AG04450 (cell line): ENCODE data around the gene PLCG2. TPM values are rescaled to one million over a fixed set of nuclear protein-coding genes. Genes with fewer than 3 reads are reported as not detected.

Experiments
- CTCF ChIA-PET: fragments of 300-600, 350-600 bp; formaldehyde crosslinking; extraction: SDS; loops from one replicate; lab custom pipeline; 2022; ENCODE audit warnings: antibody characterized with exemption, inconsistent platforms; lab: Charles Lee
- POLR2A ChIA-PET: fragments of 350-600 bp; formaldehyde crosslinking; extraction: SDS; loops from one replicate; lab custom pipeline; 2021; ENCODE audit warnings: antibody characterized with exemption, inconsistent platforms; lab: Yijun Ruan, JAX
- DNase-seq: peaks from one replicate; pipeline ENCODE4 v3.0.0-alpha.2; 2011; ENCODE audit warnings: low read depth, low spot score
- H3K27ac ChIP-seq: one replicate; pipeline ENCODE4 v1.5.1; 2012; ENCODE audit warnings: low read depth, low read length, control low read depth
- H3K27me3 ChIP-seq: one replicate; pipeline ENCODE4 v1.6.0; 2012; ENCODE audit warnings: low read length; ENCODE audit not compliant: control insufficient read depth, insufficient read depth
- H3K4me3 ChIP-seq: 2 replicates; pipeline ENCODE4 v1.5.1; 2011; ENCODE audit warnings: mild to moderate bottlenecking, low read depth, low read length, control low read depth
- H3K9me3 ChIP-seq: 2 replicates; pipeline ENCODE4 v1.5.1; 2012; ENCODE audit warnings: low read length; ENCODE audit not compliant: control insufficient read depth, insufficient read depth
- polyA plus RNA-seq: library from polyadenylated mRNA; depleted of rRNA; stranded (reverse); fragments of >200 nt; gene quantifications from 2 replicates; pipeline ENCODE4 v1.2.3, GENCODE V29; 2011
- TF ChIP-seq, protein P1 (sequence below): IDR thresholded peaks from 2 replicates; pipeline ENCODE4 v1.5.1; 2011; ENCODE audit warnings: low read depth, low read length, control low read depth, inconsistent platforms

Gene PLCG2
- polyA plus RNA-seq, 1 experiment: 0.16 TPM

DNA sequence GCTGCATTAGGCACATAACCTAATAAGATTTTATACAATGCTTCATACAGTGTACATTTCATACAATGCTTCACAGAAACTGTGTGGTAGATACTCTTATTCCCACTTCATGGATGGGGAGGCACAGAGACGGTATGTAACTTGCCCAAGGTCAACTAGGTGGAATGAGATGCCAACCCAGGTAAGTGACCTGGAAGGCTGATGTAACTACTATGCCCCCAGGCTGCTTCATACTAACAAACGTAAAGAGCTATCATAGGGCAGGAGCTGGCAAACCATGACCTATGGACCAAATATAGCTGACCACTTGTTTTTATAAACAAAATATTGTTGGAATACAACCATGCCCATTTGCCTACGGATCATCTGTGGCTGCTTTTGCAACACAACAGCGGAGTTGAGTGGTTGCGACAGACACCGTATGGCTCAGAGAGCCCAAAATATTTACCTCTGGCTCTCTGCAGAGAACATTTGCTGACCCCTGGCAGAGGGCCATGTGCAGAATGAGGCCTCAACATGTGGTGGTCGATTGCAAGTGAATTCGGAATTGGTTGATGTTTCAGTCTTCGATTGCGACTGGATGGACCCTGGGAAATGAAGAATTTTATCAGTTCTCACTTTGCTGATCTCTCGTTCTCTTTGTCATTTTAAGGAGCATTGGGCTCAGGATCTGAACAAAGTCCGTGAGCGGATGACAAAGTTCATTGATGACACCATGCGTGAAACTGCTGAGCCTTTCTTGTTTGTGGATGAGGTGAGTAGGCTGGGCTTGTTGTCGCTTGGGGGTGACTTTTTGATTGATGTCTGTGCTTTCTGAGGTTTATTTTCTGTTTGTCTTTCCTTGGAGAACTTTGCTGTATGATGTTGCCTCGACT is 109.7 kb downstream of the PLCG2 start:
- Histone ChIP-seq H3K27ac (no peak overlapping the region), H3K9me3 (no peaks in the 10 kb centered on the region), H3K27me3 (peaks cover 4% of the 10 kb centered on the region), H3K4me3 (no peak overlapping the region)
- DNase-seq: no peak
- CTCF ChIA-PET: interaction anchor here (1.1 to 4.8 kb wide), 4 partner anchors 8 to 342 kb away, joined by 3 to 43 read pairs (median 6); no protein-coding TSS in a partner anchor
- POLR2A ChIA-PET: no interaction called here
- TF ChIP-seq, protein P1, sequence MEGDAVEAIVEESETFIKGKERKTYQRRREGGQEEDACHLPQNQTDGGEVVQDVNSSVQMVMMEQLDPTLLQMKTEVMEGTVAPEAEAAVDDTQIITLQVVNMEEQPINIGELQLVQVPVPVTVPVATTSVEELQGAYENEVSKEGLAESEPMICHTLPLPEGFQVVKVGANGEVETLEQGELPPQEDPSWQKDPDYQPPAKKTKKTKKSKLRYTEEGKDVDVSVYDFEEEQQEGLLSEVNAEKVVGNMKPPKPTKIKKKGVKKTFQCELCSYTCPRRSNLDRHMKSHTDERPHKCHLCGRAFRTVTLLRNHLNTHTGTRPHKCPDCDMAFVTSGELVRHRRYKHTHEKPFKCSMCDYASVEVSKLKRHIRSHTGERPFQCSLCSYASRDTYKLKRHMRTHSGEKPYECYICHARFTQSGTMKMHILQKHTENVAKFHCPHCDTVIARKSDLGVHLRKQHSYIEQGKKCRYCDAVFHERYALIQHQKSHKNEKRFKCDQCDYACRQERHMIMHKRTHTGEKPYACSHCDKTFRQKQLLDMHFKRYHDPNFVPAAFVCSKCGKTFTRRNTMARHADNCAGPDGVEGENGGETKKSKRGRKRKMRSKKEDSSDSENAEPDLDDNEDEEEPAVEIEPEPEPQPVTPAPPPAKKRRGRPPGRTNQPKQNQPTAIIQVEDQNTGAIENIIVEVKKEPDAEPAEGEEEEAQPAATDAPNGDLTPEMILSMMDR: no peak

DNA sequence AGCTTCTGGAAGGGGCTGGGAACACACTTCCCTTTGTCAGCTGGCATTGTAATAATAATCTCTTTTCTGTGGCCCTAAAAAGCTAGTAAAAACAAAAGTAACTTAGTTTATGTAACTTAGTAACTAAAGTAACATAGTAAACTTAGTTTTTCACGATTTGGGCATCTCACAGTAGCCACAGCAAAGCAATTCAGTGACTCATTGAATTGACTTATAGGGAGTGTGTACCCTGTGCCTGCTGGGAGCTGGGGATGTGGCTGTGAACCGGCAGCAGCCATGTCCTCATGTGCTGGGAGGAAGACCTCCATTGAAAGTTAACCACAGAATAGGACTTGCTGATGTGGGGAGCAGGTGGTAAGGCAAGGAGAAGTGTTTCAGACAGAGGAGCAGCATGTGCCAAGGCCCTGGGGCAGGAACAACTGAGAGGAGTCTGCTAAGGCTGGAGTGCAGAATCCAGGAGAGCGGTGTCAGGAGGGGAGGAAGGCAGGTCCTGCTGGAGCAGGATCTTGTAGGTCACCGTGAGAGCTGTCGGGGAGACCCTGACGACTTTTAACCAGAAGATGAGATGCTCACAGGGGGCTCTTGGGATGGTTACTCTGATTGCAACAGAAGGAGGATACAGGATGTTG is 112.8 kb downstream of the PLCG2 start:
- peaks cover 4% of the 10 kb centered on the region for H3K27me3 ChIP-seq
- ChIA-PET POLR2A (no interaction called here), CTCF (interaction anchor here (1.2 to 4.8 kb wide), 2 partner anchors 339 to 348 kb away, joined by 3 to 43 read pairs; no protein-coding TSS in a partner anchor)
- TF ChIP-seq, protein P1: no peak
- H3K9me3 ChIP-seq: no peaks in the 10 kb centered on the region
- H3K4me3 ChIP-seq: no peak overlapping the region
- no peak for DNase-seq
- no peak overlapping the region for H3K27ac ChIP-seq

DNA sequence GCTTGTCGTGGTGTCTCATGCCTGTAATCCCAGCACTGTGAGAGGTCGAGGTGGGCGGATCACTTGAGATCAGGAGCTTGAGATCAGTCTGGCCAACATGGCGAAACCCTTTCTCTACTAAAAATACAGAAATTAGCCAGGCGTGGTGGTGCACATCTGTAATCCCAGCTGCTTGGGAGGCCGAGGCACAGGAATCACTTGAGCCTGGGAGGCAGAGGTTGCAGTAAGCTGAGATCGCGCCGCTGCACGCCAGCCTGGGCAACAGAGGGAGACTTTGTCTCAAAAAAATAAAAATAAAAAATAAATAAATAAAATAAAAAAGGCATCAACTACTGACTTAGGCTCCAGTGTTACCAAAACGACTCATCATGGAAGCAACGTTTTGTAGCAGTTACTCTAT is 115.5 kb downstream of the PLCG2 start:
- H3K27me3 ChIP-seq: peaks cover 2% of the 10 kb centered on the region
- CTCF ChIA-PET: no interaction called here
- no peak overlapping the region for H3K4me3 ChIP-seq
- no peak for DNase-seq
- H3K27ac ChIP-seq: no peak overlapping the region
- TF ChIP-seq, protein P1: no peak
- POLR2A ChIA-PET: no interaction called here
- H3K9me3 ChIP-seq: no peaks in the 10 kb centered on the region

DNA sequence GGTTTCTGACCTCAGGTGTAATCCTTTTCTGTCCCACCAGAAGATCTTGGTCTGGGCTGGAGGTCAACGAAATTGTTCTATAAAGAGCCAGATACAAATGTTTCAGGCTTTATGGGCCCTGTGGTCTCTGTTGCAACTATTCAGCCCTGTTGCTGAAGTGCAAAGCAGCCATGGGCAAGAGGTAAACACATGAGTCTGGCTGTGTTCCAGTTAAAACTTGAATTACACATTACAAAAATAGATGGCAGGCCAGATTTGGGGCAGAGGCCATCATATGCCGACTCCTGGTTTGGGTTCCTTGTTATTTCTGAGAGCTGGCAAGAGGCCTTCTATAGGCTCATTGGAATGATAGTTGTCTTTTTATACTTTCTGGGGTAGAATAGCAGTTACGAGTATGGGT is 117.8 kb downstream of the PLCG2 start:
- no peaks in the 10 kb centered on the region; the same call in 1 of the 2 replicates for H3K9me3 ChIP-seq
- no peak for DNase-seq
- ChIA-PET POLR2A (no interaction called here), CTCF (no interaction called here)
- H3K27ac ChIP-seq: no peak overlapping the region
- no peak overlapping the region for H3K4me3 ChIP-seq
- H3K27me3 ChIP-seq: peaks cover 2% of the 10 kb centered on the region
- TF ChIP-seq, protein P1: no peak

DNA sequence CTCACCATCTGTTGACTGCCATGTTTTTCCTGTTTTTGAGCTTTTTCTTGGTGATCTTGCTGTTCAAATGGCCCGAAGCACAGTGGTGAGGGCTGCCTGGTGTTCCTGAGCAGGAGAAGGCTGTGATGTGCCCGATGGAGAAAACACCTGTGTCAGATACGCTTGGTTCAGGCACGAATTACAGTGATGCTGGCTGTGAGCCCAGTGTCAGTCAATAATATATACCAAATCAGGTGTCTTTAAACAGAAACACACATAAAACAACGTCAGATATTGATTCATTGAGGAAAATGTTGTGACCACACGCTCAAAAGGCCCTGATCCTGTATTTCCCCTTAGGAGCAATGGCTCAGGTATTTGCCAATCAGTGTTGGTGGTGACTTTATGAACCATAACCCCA is 120.5 kb downstream of the PLCG2 start:
- Histone ChIP-seq H3K27ac (no peak overlapping the region), H3K27me3 (peaks cover 2% of the 10 kb centered on the region), H3K4me3 (no peak overlapping the region), H3K9me3 (no peaks in the 10 kb centered on the region; the same call in 1 of the 2 replicates)
- no peak for DNase-seq
- TF ChIP-seq, protein P1: no peak
- CTCF ChIA-PET: interaction anchor here (1.4 to 1.8 kb wide), 2 partner anchors 10 to 331 kb away, joined by 3 to 7 read pairs; no protein-coding TSS in a partner anchor
- POLR2A ChIA-PET: no interaction called here
